ACC112 (cell line): Measurements from ENCODE around the gene LYSMD4.
A peak's percentile ranks its signal among the peaks of the same experiment; 100 is the strongest.

Source experiments
- H2AFZ ChIP-seq: fragments of 200-600 bp; sonication (generic); one replicate; pipeline ENCODE4 v1.6.0; 2017; ENCODE audit warnings: antibody characterized with exemption, low read length; ENCODE audit not compliant: unreplicated experiment
- H3K27ac ChIP-seq: fragments of 200-600 bp; sonication (generic); 2 replicates; pipeline ENCODE4 v1.5.1; 2014; ENCODE audit warnings: low read depth, mild to moderate bottlenecking, antibody characterized with exemption, low read length, moderate library complexity
- H3K27me3 ChIP-seq: fragments of 200-600 bp; sonication (generic); 2 replicates; pipeline ENCODE4 v1.6.1; 2014; ENCODE audit warnings: mild to moderate bottlenecking, antibody characterized with exemption, low read length, moderate library complexity, mixed read lengths; ENCODE audit not compliant: insufficient read depth
- H3K36me3 ChIP-seq: fragments of 200-600 bp; sonication (generic); 2 replicates; pipeline ENCODE4 v1.6.1; 2016; ENCODE audit warnings: mild to moderate bottlenecking, antibody characterized with exemption, low read length, moderate library complexity, mixed read lengths; ENCODE audit not compliant: insufficient read depth
- H3K4me1 ChIP-seq: fragments of 200-600 bp; sonication (generic); one replicate; pipeline ENCODE4 v1.6.1; 2016; ENCODE audit warnings: low read length, mixed read lengths; ENCODE audit not compliant: insufficient read depth, unreplicated experiment, control insufficient read depth
- H3K4me3 ChIP-seq: fragments of 200-600 bp; sonication (generic); 2 replicates; pipeline ENCODE4 v1.5.1; 2014; ENCODE audit warnings: mild to moderate bottlenecking, low read depth, low read length
- H3K79me2 ChIP-seq: fragments of 200-600 bp; sonication (generic); one replicate; pipeline ENCODE4 v1.6.0; 2016; ENCODE audit warnings: low read length; ENCODE audit not compliant: control insufficient read depth, unreplicated experiment, insufficient read depth

The LYSMD4 gene

DNA sequence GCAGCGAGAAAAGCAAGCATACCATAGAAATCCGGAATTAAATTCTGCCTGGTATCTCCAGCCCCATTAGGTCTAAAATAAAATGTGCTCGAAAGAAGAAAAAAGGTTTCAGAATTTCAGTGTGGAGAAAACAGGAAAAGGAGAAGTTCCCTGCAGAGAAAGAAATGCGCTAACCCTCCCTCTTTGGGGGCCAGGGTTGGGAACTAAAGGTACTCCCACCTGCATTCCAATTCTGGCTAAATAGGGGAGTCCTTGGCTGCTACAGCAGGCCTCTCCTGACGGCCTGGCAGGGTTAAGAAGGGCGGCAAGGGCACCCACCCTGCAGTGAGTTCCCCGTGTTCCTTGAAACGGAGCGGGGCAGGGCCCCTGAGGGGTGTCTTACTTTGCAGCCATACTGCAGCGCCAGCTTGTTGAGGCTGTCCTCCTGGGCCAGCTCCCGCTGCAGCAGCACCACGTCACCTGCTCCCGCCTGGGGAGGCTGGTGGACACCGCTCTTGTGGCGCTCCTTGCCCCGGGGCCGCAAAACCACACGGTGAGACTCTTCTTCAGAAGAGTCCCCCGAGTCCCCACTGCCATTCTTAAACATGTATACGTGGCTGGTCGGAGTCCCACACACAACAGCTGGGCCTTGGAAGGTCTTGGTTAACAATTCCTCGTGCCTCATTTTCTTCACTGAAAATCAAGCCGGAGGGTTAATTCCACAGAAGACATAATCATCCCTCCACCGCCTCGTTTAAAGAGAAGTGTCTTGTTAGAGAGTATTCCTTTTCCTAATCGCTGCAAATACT lies 1.7 kb downstream of the LYSMD4 start:
- H3K36me3 ChIP-seq, result no peaks in the 10 kb centered on the region
- peaks cover 6% of the 10 kb centered on the region for H3K4me1 ChIP-seq
- peak overlapping the region; percentile 87 for H3K4me3 ChIP-seq
- no peak overlapping the region for H3K27ac ChIP-seq
- no peaks in the 10 kb centered on the region for H3K27me3 ChIP-seq
- peaks cover 2% of the 10 kb centered on the region for H3K79me2 ChIP-seq
- no peak overlapping the region for H2AFZ ChIP-seq

DNA sequence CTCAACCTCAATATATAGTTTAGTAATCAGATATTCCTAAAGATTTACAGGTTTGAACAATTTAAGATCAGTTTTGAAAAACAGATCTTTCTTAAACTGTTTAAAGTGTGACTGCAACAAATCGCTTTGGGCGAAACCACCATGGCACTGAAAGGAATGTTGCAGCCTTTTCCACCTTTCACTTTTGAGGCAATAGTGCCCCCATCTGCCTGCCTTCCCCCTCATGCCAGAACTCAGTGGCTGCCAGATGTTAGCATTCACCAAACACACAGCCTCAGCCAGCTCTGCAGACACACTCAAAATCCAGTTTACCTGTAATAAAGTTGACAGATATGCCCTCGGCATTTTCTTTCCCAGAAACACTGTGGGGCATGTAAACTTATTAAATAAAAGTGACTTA lies 3.3 kb downstream of the LYSMD4 start:
- peaks cover 2% of the 10 kb centered on the region for H3K79me2 ChIP-seq
- H3K27me3 ChIP-seq, result no peaks in the 10 kb centered on the region
- H2AFZ ChIP-seq, result no peak overlapping the region
- H3K27ac ChIP-seq, result no peak overlapping the region
- H3K36me3 ChIP-seq, result no peaks in the 10 kb centered on the region
- H3K4me1 ChIP-seq, result peaks cover 6% of the 10 kb centered on the region
- no peak overlapping the region for H3K4me3 ChIP-seq

DNA sequence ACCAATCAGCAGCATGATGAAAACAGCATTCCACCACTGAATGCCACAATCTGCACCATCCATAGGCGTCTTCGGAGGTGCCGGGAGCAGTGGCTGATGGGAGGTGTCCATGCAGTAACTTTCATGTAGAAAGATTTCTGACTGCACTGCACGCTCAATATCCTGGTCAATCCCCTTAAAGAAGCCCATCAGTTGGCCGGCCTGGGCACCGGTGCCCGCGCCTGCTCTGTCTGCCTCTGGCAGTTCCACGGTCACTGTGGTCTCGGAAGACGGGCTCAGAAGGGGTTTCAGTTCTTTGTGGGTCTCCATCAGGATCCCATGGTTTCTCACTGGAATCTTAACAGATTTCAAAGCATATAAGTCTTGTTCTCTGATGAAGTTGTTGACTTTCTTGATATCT lies 3.9 kb downstream of the LYSMD4 start:
- H3K79me2 ChIP-seq, result peaks cover 2% of the 10 kb centered on the region
- H3K4me3 ChIP-seq, result no peak overlapping the region
- no peak overlapping the region for H2AFZ ChIP-seq
- H3K27ac ChIP-seq, result no peak overlapping the region
- H3K27me3 ChIP-seq, result no peaks in the 10 kb centered on the region
- peaks cover 6% of the 10 kb centered on the region for H3K4me1 ChIP-seq
- H3K36me3 ChIP-seq, result no peaks in the 10 kb centered on the region

DNA sequence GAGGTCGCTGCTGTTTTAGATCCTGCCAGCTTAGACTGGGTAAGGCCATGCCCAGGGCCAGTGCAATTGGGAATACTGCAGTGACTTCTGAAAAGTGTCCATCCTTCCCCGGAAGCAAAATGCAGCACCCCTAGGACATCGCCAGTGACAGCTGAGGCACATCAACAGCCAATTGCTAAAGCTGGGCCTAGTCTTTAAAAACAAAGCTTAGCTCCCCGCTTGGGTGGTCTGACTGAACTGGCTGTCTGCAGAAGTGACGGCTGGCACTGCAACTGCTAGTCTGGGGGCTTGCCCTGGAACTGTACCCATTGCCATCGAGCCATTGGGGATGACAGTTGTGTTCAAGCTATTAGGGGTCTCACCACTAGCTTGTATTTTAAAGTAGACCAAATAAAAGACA lies 4.3 kb downstream of the LYSMD4 start:
- Histone ChIP-seq H3K27me3 (no peaks in the 10 kb centered on the region), H2AFZ (no peak overlapping the region), H3K4me1 (peaks cover 6% of the 10 kb centered on the region), H3K27ac (no peak overlapping the region), H3K36me3 (no peaks in the 10 kb centered on the region), H3K79me2 (peaks cover 2% of the 10 kb centered on the region), H3K4me3 (no peak overlapping the region)

DNA sequence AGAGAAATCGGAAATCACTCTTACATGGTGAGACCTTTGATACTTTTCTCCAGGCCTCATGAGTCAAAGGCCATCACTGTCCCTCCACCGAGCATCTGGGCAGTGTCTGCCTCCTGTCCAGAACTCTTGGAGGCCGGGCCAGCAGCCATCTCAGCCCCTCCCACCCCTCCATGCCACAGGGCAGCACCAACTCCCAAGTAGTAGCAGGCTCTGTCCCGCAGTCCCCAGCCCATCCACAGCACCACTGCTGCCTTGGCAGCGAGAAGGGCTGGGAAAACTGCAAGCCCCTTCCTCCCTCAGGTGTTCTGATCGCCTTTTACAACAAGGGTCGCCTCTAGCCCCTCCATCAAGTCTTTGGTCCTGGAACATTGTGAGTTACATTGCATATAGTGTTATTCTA lies 5.5 kb downstream of the LYSMD4 start:
- no peak overlapping the region for H3K27ac ChIP-seq
- no peak overlapping the region for H3K4me3 ChIP-seq
- H3K36me3 ChIP-seq, result no peaks in the 10 kb centered on the region
- H3K79me2 ChIP-seq, result peaks cover 2% of the 10 kb centered on the region
- H2AFZ ChIP-seq, result no peak overlapping the region
- H3K4me1 ChIP-seq, result peaks cover 6% of the 10 kb centered on the region
- H3K27me3 ChIP-seq, result no peaks in the 10 kb centered on the region

DNA sequence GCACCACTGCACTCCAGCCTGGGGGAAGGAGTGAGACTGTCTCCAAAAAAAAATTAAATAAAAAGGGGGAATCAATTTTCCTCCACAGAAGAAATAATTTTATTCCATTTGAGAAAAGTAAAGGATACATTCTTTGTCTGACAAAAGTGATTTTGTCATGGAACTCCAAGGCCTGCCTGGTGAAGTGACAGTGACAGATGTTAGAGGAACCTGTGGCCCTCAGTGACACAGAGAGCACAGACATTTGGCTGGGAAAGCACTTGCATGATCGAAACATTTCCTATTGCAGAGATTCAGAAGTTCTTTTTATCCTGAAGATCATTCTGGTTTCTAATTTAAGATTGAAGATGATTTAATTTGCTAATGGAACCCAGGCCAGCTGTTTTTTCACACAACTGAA lies 5.9 kb downstream of the LYSMD4 start:
- Histone ChIP-seq H3K4me1 (peaks cover 6% of the 10 kb centered on the region), H3K36me3 (no peaks in the 10 kb centered on the region), H3K79me2 (peaks cover 2% of the 10 kb centered on the region), H3K4me3 (no peak overlapping the region), H2AFZ (no peak overlapping the region), H3K27ac (no peak overlapping the region), H3K27me3 (no peaks in the 10 kb centered on the region)

DNA sequence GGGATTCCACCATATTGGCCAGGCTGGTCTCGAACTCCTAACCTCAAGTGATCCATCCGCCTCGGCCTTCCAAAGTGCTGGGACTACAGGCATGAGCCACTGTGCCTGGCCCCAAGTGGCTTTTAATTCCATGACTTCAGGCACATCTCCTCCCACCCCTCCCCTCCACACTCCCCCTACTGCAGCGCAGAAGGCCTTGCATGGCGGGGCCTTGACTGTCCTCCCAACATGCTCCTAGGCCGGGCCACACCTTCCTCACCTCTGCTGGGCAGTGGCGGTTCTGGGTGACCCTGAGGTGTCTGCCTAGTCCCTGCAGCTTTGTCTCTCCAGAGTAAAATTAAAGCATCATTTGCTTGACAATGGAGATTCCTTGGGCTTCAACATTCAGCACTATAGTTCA lies 6.9 kb downstream of the LYSMD4 start:
- Histone ChIP-seq H3K36me3 (no peaks in the 10 kb centered on the region), H3K4me3 (no peak overlapping the region), H3K27ac (no peak overlapping the region), H3K4me1 (no peaks in the 10 kb centered on the region), H3K27me3 (no peaks in the 10 kb centered on the region), H3K79me2 (peaks cover 2% of the 10 kb centered on the region), H2AFZ (no peak overlapping the region)

DNA sequence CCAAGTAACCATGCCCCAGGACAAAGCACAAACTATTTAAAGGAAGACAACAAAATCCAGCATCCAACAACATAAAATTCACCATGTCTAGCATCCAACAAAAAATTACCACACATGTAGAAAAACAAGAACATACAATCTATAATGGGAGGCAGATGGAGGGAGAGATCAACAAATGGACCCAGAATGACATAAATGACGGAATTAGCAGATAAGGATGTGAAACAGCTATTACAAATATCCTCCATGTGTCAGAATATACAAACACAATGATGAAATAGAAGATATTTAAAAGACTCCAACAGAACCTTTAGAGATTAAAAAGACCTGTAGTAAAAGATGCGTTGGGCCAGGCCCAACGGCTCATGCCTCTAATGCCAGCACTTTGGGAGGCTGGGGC lies 10.8 kb downstream of the LYSMD4 start:
- H3K4me1 ChIP-seq, result no peaks in the 10 kb centered on the region

DNA sequence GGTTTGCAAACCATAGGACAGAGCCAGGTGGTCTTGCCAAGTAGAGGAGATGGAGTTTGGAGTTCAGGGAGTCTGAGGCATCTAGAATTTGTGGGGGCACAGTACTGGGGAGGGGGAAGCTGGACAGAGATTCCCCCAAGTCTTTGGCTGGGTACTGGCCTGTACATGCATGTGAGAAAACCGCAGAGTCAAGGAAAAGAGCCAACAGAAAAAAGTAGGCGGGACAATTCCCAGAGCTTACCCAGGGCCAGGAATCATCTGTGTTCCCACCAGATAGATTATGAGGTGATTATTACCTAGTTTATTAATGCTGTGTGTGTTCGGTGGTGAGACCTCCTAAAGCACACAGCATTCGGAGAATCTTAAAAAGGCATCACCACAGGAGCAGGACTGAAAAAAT lies 11.3 kb downstream of the LYSMD4 start:
- H3K79me2 ChIP-seq, result no peaks in the 10 kb centered on the region
- H3K4me3 ChIP-seq, result no peak overlapping the region
- H2AFZ ChIP-seq, result no peak overlapping the region
- H3K36me3 ChIP-seq, result no peaks in the 10 kb centered on the region
- H3K27me3 ChIP-seq, result no peaks in the 10 kb centered on the region
- H3K4me1 ChIP-seq, result no peaks in the 10 kb centered on the region
- no peak overlapping the region for H3K27ac ChIP-seq

More for the DNA sequence above, 10.8 kb downstream of the LYSMD4 start:
- no peak overlapping the region for H3K27ac ChIP-seq
- H3K79me2 ChIP-seq, result no peaks in the 10 kb centered on the region
- H3K36me3 ChIP-seq, result no peaks in the 10 kb centered on the region
- H3K4me3 ChIP-seq, result no peak overlapping the region
- no peaks in the 10 kb centered on the region for H3K27me3 ChIP-seq
- H2AFZ ChIP-seq, result no peak overlapping the region

DNA sequence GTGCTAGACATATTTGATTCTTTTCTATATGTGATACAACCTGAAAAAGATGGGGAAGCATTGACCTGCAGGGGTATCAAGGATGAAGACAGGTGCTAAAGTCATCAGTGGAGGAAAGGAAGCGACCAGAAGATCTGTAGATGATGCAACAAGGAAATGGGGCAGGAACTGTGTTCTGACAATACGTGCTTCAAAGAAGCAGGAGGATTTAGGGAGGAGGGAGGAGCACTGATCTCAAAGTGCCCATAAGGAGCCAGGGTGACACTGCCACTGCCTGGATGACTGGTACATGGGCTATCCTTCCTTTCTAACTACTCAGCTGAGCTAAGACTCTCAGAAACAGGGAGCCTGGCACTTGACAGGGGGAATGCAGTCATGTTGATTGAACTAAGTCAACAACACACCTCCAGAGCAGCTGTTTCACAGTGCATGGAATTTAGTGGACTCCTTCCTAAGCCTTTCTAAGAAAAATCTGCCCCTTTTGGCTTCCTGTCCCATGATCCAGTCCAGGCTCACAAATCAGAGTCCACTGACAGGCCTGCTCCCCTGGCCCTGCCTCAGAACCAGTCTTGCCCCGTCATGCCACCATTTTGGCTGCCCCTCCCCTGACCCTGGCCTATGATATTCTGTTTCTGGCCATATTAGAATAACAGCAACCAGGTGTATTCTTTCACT lies 12.0 kb downstream of the LYSMD4 start:
- no peak overlapping the region for H2AFZ ChIP-seq
- no peak overlapping the region for H3K4me3 ChIP-seq
- H3K79me2 ChIP-seq, result no peaks in the 10 kb centered on the region
- no peak overlapping the region for H3K27ac ChIP-seq
- H3K36me3 ChIP-seq, result no peaks in the 10 kb centered on the region
- H3K4me1 ChIP-seq, result no peaks in the 10 kb centered on the region
- no peaks in the 10 kb centered on the region for H3K27me3 ChIP-seq

DNA sequence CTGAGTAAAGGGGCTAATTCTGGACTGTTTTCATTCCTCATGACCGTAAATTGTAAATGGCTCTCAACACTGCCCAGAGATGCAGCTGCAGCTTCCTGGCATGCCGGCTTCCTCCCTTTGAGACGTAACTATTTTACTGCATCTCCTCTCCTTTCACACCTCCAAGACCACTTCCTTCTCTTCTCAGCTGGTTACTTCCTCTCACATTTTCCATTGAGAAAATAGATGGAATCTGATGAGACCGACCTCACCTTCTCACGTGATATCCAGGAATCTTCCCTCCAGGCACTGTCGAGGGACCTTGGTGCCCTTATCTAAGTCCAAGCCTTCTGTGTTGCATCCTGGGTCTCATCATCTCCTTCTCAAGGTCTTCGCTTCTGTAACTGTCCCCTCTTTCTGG lies 12.7 kb downstream of the LYSMD4 start:
- Histone ChIP-seq H3K4me3 (no peak overlapping the region), H3K4me1 (no peaks in the 10 kb centered on the region), H3K36me3 (peaks cover 1% of the 10 kb centered on the region; the same call in 1 of the 2 replicates), H3K27ac (no peak overlapping the region), H3K27me3 (no peaks in the 10 kb centered on the region), H3K79me2 (no peaks in the 10 kb centered on the region), H2AFZ (no peak overlapping the region)
